ENCODE data around the gene CTNND2.

CTNND2 gene

GRCh38 chr5:11579351-11579750 lies 324.9 kb downstream of the CTNND2 start:
- DNase-seq = no peak

DNA sequence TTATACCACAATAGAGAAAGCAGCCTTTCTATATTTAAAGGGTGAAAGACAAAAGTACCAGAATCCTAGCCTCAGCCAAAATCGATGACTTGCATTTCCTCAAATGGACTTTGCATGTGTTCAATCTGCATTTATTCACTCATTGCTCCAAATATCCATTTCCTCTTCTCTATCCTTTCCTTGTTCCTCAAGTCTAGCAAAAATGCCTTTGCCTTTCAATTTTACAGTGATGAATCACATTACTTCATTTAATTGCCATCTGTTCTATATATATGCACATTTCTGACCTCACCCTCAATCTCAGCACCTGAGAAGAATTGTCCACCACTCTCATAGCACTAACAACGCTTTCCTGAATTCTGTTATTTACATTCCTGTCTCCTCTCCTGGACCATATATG lies 329.5 kb downstream of the CTNND2 start:
- DNase-seq = no peak

DNA sequence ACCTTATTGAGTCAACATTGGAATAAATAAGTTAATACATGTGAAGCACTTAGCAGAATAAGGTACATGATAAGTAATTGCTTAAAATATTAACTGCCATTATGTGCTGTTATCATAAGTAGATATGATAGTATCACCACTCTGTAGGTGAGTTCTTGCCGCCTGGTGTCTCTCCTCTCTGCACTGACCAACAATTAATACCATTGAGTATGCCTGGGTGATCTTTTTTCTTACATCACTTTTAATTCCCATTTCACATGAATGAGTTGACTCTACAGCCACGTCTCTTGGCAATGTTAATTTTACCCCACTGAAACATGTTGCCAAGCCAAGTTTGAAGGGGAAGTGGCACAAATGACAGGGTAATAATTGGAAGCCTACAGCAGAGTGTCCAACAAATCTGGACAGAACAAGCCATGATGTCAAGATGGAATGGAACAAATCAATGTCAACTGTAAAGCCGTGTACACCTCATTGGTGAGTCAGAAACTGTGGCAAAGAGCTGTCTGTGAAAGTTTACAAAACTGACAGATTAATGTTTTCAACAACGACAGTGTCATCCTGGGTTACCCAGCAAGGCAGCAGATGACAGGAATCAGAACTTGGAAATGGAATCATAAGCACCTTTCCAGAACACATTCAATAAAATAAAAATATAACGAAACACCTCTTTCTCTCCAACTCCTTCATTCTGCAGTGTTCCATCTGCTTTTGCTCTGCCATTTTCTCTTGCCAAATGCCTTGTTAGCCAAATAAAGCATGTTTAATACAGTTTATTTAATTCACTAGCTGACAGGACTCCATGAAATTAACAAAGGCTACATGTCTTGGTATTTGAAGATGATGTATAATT lies 330.9 kb downstream of the CTNND2 start:
- DNase-seq = peak; percentile 67 to 81

GRCh38 chr5:11564706-11565105 lies 339.5 kb downstream of the CTNND2 start:
- peak in 1 of 2 experiments; percentile 40 for DNase-seq

GRCh38 chr5:11563822-11564221 lies 340.4 kb downstream of the CTNND2 start:
- no peak for DNase-seq

- DNase-seq = no peak
These were observed 343.1 kb downstream of the CTNND2 start for GRCh38 chr5:11560915-11561697.

GRCh38 chr5:11557063-11557462 lies 347.2 kb downstream of the CTNND2 start:
- DNase-seq = no peak

DNA sequence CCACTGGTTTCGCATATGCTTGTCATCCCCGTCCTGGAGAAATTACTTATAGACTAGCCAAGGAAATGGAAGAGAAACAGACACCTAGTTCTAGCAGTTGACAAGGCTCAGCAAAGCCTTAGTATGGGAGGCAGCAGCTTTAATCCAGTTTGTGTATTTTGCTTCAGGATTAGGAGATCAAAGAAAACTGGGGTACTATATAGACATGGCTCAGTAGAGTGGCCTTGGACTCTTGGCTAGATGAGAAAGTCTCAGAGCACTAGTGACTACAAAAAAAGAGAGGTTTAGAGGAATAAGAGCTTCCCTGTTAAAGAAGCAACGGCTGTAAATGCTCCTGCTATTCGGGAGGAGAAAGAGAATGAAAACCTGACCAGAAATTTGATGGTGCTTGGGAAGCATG lies 349.1 kb downstream of the CTNND2 start:
- DNase-seq = no peak

- no peak for DNase-seq
These were observed 356.5 kb downstream of the CTNND2 start for GRCh38 chr5:11547730-11548129.

DNA sequence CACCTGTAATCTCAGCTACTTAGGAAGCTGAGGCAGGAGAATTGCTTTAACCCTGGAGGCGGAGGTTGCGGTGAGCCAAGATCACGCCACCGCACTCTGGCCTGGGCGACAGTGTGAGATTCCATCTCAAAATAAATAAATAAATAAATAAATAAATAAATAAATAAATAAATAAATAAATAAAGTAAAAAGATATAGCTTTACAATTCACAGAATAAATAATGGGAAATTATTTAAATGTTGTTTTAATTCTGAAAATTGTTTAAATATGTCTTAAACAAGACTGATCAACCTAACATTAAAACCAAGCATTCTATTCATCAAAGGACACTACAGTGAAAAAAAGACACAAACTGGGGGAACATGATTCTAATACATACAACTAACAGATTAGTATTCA lies 357.1 kb downstream of the CTNND2 start:
- DNase-seq = no peak

- no peak for DNase-seq
These were observed 364.1 kb downstream of the CTNND2 start for GRCh38 chr5:11540112-11540511.

DNA sequence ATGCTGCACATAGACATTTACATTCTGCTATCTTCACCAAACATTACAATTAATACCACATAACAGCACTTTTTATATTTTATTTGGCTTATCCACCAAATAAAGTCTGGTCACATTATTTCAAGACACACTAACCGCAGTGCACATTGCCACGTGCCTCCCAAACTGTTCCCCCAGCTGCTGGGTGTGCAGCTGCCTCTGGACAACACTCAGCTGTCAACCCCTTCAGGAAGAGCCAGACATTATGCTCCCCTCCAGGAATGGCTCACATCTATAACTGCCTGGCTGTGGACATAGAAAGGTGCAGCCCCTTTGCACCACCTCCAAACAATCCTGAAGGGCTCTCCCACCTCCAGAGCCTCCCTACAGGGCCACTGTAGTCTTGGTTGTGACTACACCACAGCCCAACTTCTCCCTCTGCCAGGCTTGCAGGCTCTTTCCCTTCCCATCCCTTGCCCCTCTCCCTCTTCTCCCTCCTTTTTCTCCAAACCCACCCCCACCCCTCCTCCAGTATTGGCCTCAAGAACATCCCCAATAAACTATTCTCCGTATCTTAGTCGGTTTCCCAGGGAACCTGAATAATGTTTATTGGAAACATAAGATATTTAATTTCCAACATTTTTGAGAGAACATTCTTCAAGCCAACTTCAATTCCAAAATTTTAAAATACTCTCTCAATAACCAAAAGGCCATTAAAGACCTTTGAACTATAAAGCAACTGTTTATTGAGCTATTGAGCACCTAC lies 372.3 kb downstream of the CTNND2 start:
- no peak for DNase-seq

DNA sequence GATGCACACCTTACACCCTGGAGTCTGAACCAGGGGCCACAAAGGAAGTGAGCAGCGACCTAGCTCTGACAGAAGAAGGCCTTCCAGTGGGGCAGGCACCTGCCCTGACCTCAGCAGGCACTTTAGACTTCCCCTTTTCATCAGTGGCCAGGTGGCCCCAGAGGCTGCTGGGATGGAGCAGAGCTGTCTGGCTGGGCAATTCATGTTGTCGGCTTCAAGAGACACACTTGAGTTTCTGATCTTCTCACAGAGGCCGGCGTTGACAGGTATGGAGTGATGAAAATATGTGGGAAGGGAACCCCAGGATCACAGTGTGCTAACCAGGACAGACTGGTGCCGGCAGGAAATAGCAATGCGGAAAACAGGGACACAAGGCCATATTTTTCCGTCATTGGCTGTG lies 375.5 kb downstream of the CTNND2 start:
- DNase-seq = no peak

- DNase-seq = peak in 1 of 2 experiments; percentile 24
These were observed 376.4 kb downstream of the CTNND2 start for GRCh38 chr5:11527652-11528349.

DNA sequence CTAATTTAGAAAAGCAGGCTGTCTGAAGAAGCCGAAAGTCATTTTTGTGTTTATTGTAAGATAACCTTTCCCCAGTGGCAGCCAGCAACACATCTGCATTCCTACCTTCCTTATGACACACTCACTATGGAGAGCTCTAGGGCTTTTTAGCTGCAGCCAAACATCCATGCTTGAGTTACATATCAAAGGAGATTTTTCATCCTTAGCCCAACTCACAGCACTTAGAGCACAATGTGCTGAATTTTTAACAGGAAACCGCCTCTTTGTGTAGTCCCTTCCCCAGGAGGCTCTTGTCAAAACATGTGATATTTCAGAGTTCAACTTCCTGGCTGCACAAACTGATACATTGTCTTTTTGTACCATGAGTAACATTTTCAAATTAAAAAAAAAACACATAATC lies 379.2 kb downstream of the CTNND2 start:
- no peak for DNase-seq

DNA sequence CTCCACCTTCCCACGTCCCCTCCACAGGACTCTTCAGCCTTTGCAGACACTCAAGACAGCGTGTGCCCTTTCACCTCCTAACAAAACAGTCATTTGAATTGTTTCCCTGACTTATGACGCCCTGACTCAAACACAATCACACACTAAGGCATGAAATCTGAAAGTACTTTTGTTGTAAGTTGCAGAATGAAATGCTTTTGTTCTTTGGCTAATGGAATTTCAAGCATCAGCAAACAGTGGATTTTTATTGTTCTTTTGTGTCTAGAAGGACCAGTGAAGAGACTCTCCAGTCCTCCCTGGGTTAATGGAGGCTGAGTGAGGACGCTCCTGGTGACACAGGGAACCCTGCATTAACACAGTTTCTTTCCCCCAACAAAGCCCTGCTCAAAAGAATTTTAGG lies 380.1 kb downstream of the CTNND2 start:
- no peak for DNase-seq

DNA sequence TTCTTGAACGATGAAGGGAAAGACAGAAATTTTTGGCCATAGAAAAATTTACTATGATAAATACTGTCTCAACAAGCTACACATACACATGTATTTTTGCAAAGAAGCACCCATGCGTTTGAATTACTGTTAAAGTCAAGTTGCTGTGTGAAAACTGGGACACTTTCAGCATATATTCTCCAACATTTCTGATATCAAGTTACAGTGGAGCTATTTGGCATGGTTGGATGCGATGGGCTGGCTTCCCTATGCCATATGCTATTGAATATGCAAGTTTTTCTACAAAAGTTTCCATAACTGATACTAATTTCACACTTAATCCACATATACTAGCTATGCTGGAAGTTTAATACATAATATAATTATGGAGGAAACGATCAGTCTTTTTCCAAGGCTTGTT lies 381.4 kb downstream of the CTNND2 start:
- DNase-seq = peak in 1 of 2 experiments; percentile 43

- DNase-seq = peak; percentile 30 to 86
These were observed 383.9 kb downstream of the CTNND2 start for GRCh38 chr5:11520241-11520930.

GRCh38 chr5:11519236-11519635 lies 385.0 kb downstream of the CTNND2 start:
- no peak for DNase-seq

DNA sequence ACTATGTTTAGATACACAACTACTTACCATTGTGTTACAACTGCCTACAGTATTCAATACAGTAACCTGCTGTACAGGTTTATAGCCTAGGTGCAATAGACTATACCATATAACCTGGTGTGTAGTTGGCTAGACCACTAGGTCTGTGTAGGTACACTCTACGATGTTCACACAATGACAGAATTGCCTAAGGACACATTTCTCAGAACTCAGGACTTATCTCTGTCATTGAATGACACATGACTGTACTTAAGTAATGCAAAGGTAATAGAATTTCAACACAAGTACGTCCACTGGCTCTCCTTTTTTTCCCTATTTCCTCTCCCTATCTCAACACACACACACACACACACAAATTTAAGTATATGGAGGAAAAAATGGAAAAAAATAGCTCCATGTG lies 385.6 kb downstream of the CTNND2 start:
- no peak for DNase-seq

GRCh38 chr5:11514705-11515432 lies 389.4 kb downstream of the CTNND2 start:
- no peak for DNase-seq

All from NCI-H446 (cell line).